GM12872 (cell line): Measurements from ENCODE around the gene F3.

Source experiments
- CTCF ChIP-seq: IDR thresholded peaks from 3 replicates; pipeline ENCODE4 v1.5.1; 2011; ENCODE audit warnings: low read depth, mild to moderate bottlenecking, low read length, moderate library complexity; ENCODE audit not compliant: insufficient read depth

The F3 gene

GRCh38 chr1:94553931-94554330 lies 12.4 kb upstream of the F3 start:
- TF ChIP-seq CTCF = no peak

GRCh38 chr1:94553323-94553730 lies 11.8 kb upstream of the F3 start:
- no peak for TF ChIP-seq CTCF

- no peak for TF ChIP-seq CTCF
Measured at GRCh38 chr1:94552071-94552586, 10.6 kb upstream of the F3 start.

GRCh38 chr1:94551449-94551848 lies 9.9 kb upstream of the F3 start:
- no peak for TF ChIP-seq CTCF

- TF ChIP-seq CTCF = no peak
Measured at GRCh38 chr1:94550800-94551241, 9.3 kb upstream of the F3 start.

GRCh38 chr1:94550396-94550795 lies 8.8 kb upstream of the F3 start:
- no peak for TF ChIP-seq CTCF

GRCh38 chr1:94549706-94550105 lies 8.1 kb upstream of the F3 start:
- no peak for TF ChIP-seq CTCF
